PC-9 (cell line): Measurements from ENCODE around the gene ACSM3. TPM values are rescaled to one million over a fixed set of nuclear protein-coding genes. Genes with fewer than 3 reads are reported as not detected.

Experiments used
- BruUV-seq: library from RNA; stranded (reverse); fragments of 400-500 nt; replicated peaks from 2 replicates; lab custom pipeline; 2021; lab: Mats Ljungman, UMichigan
- CTCF ChIA-PET: fragments of 300-600 bp; sonication (Branson Sonifier 250); formaldehyde crosslinking; loops from one replicate; lab custom pipeline; 2022; ENCODE audit warnings: antibody characterized with exemption; lab: Charles Lee
- POLR2A ChIA-PET: fragments of 300-600 bp; sonication (Branson Sonifier 250); formaldehyde crosslinking; loops from one replicate; lab custom pipeline; 2022; ENCODE audit warnings: antibody characterized with exemption; ENCODE audit not compliant: unreplicated experiment; lab: Charles Lee
- DNase-seq, 2 experiments: peaks; one replicate each; pipeline versions ENCODE4 v3.0.0 to v3.0.0-alpha.2; 2015 to 2022; ENCODE audit warnings: mixed read lengths in 1 of 2
- H2AFZ ChIP-seq: fragments of 200-600 bp; sonication (generic); 2 replicates; pipeline ENCODE4 v1.8.1; 2017; ENCODE audit warnings: antibody characterized with exemption
- H3F3A ChIP-seq: fragments of 200-600 bp; sonication (generic); 2 replicates; pipeline ENCODE4 v1.8.1; 2017; ENCODE audit warnings: antibody characterized with exemption, mild to moderate bottlenecking, low read depth; ENCODE audit not compliant: insufficient read depth
- H3K27ac ChIP-seq: fragments of 200-600 bp; sonication (generic); 2 replicates; pipeline ENCODE4 v1.6.1; 2016; ENCODE audit warnings: mixed run types
- H3K27me3 ChIP-seq: fragments of 200-600 bp; sonication (generic); 2 replicates; pipeline ENCODE4 v1.6.1; 2016; ENCODE audit warnings: low read depth, mixed run types; ENCODE audit not compliant: insufficient read depth
- H3K36me3 ChIP-seq: fragments of 200-600 bp; sonication (generic); 2 replicates; pipeline ENCODE4 v1.6.1; 2016; ENCODE audit warnings: low read depth, mixed run types
- H3K4me1 ChIP-seq: fragments of 200-600 bp; sonication (generic); replicated peaks from 2 replicates; pipeline ENCODE4 v1.6.1; 2016; ENCODE audit warnings: mixed run types; ENCODE audit not compliant: insufficient read depth
- H3K4me2 ChIP-seq: fragments of 200-600 bp; sonication (generic); 2 replicates; pipeline ENCODE4 v1.6.1; 2017; ENCODE audit warnings: mixed run types
- H3K4me3 ChIP-seq: fragments of 200-600 bp; sonication (generic); 2 replicates; pipeline ENCODE4 v1.6.1; 2016; ENCODE audit warnings: mixed run types
- H3K79me2 ChIP-seq: fragments of 200-600 bp; sonication (generic); 2 replicates; pipeline ENCODE4 v1.6.1; 2017; ENCODE audit warnings: low read depth, mixed run types
- H3K9me2 ChIP-seq: fragments of 200-600 bp; sonication (generic); 2 replicates; pipeline ENCODE4 v1.8.1; 2017; ENCODE audit warnings: mild to moderate bottlenecking; ENCODE audit not compliant: insufficient read depth
- H3K9me3 ChIP-seq: fragments of 200-600 bp; sonication (generic); 2 replicates; pipeline ENCODE4 v1.8.1; 2016; ENCODE audit warnings: low read depth; ENCODE audit not compliant: insufficient read depth
- H4K20me1 ChIP-seq: fragments of 200-600 bp; sonication (generic); 2 replicates; pipeline ENCODE4 v1.8.1; 2017; ENCODE audit not compliant: insufficient read depth
- EZH2 ChIP-seq: fragments of 200-600 bp; sonication (generic); IDR thresholded peaks from 2 replicates; pipeline ENCODE4 v1.8.0; 2017; ENCODE audit warnings: antibody characterized with exemption, low read depth
- intact Hi-C: fragments of 100-400 bp; cut with micrococcal nuclease; formaldehyde crosslinking; loops from one replicate; pipeline ENCODE4 v1.10.0; 2022; ENCODE audit not compliant: unreplicated experiment
- total RNA-seq: library from RNA; stranded (reverse); gene quantifications from 2 replicates; pipeline ENCODE4 v1.2.3, GENCODE V29; 2021
- TF ChIP-seq, protein P1 (sequence below): fragments of 200-600 bp; sonication (generic); conservative IDR thresholded peaks from 2 replicates; pipeline ENCODE4 v1.6.1; 2017; ENCODE audit warnings: mixed run types, antibody characterized with exemption, mild to moderate bottlenecking, moderate library complexity

The ACSM3 gene
- total RNA-seq, 1 experiment from 2014 or later: 2.4 TPM

DNA sequence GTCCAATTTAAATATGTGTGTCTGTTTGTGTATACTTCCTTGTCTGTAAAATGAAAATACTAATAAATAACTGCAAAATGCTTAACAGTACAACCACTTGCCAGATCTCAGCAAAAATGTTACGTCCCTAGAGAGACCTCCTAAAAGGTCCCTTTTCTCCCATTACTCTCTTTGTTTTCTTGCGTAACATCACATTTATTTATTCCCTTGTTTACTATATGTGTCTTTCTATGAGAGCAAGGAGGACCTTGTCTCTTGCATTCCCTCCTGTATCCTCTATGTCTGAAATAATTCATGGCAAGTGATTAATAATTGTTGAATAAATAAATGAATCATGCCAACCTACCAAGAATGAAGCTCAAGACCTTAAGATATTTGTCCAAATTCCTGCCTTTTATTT is 1.9 kb downstream of the ACSM3 start:
- peaks cover 4% of the 10 kb centered on the region; the same call in 1 of the 2 replicates for H3K4me1 ChIP-seq
- TF ChIP-seq, protein P1, sequence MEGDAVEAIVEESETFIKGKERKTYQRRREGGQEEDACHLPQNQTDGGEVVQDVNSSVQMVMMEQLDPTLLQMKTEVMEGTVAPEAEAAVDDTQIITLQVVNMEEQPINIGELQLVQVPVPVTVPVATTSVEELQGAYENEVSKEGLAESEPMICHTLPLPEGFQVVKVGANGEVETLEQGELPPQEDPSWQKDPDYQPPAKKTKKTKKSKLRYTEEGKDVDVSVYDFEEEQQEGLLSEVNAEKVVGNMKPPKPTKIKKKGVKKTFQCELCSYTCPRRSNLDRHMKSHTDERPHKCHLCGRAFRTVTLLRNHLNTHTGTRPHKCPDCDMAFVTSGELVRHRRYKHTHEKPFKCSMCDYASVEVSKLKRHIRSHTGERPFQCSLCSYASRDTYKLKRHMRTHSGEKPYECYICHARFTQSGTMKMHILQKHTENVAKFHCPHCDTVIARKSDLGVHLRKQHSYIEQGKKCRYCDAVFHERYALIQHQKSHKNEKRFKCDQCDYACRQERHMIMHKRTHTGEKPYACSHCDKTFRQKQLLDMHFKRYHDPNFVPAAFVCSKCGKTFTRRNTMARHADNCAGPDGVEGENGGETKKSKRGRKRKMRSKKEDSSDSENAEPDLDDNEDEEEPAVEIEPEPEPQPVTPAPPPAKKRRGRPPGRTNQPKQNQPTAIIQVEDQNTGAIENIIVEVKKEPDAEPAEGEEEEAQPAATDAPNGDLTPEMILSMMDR: no peak
- H3K27ac ChIP-seq: no peak overlapping the region
- H3K4me3 ChIP-seq: no peak overlapping the region
- no peaks in the 10 kb centered on the region for H3K36me3 ChIP-seq
- POLR2A ChIA-PET: no interaction called here
- no TSS peak for BruUV-seq
- H4K20me1 ChIP-seq: no peaks in the 10 kb centered on the region
- H3F3A ChIP-seq: no peaks in the 10 kb centered on the region
- H3K4me2 ChIP-seq: no peak overlapping the region
- intact Hi-C loops: no loop called here
- H3K27me3 ChIP-seq: peaks cover 20% of the 10 kb centered on the region; the same call in 1 of the 2 replicates
- CTCF ChIA-PET: no interaction called here
- H3K79me2 ChIP-seq: no peaks in the 10 kb centered on the region
- H2AFZ ChIP-seq: no peak overlapping the region
- H3K9me3 ChIP-seq: peaks cover 10% of the 10 kb centered on the region; the same call in 1 of the 2 replicates
- H3K9me2 ChIP-seq: no peaks in the 10 kb centered on the region
- DNase-seq: no peak

DNA sequence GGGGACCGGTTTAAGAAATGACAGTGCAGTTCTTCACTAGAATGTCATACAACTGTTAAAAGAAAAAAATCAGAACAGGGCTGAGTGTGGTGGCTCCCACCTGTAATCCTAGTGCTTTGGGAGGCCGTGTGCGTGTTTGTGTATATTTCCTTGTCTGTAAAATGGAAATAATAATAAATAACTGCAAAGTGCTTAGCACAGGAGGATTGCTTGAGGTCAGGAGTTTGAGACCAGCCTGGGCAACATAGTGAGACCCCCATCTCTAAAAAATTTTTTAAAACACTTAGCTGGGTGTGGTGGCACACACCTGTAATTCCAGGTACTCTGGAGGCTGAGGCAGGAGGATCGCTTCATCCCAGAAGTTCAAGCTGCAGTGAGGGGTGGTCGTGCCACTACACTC is 2.5 kb downstream of the ACSM3 start:
- intact Hi-C loops: no loop called here
- Histone ChIP-seq H2AFZ (no peak overlapping the region), H3K4me3 (no peak overlapping the region), H3K79me2 (no peaks in the 10 kb centered on the region), H3K27ac (no peak overlapping the region), H3K27me3 (peaks cover 14% of the 10 kb centered on the region; the same call in 1 of the 2 replicates), H3K9me2 (no peaks in the 10 kb centered on the region), H3K36me3 (no peaks in the 10 kb centered on the region), H3K4me2 (no peak overlapping the region), H3K9me3 (peaks cover 10% of the 10 kb centered on the region; the same call in 1 of the 2 replicates), H3F3A (no peaks in the 10 kb centered on the region), H4K20me1 (no peaks in the 10 kb centered on the region), H3K4me1 (peaks cover 4% of the 10 kb centered on the region; the same call in 1 of the 2 replicates)
- DNase-seq: no peak
- no TSS peak for BruUV-seq
- POLR2A ChIA-PET: no interaction called here
- CTCF ChIA-PET: no interaction called here
- TF ChIP-seq, protein P1: no peak
- no peak for TF ChIP-seq EZH2

DNA sequence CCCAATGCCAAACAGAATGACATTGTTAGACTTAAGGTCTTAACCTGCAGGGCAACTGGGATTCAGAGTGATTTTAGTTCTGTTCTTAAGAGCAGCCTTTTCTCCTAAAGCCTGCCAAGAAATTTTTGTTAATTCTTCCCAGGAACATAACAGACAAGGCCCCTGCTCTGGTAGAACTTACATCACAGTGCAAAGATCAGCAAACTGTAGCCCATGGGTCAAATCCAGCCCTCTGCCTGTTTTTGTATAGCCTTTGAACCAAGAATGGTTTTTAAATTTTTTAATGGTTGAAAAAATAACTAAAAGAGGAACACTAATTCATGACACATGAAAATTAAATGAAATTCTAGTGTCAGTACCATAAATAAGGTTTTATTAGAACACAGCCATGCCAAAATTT is 3.8 kb downstream of the ACSM3 start:
- no peak overlapping the region for H3K4me2 ChIP-seq
- no peak overlapping the region for H2AFZ ChIP-seq
- intact Hi-C loops: no loop called here
- H3K27me3 ChIP-seq: 0 out of 2 replicates have a peak, but pooled peaks cover 1% of the 10 kb centered on the region
- DNase-seq: no peak
- ChIA-PET CTCF (no interaction called here), POLR2A (interaction anchor here (0.6 kb wide), 1 partner anchor 10 kb away, joined by 4 read pairs; no protein-coding TSS in a partner anchor)
- H3K79me2 ChIP-seq: no peaks in the 10 kb centered on the region
- H3K4me1 ChIP-seq: peaks cover 4% of the 10 kb centered on the region; the same call in 1 of the 2 replicates
- no peaks in the 10 kb centered on the region for H3K9me2 ChIP-seq
- peaks cover 6% of the 10 kb centered on the region; the same call in 1 of the 2 replicates for H3K9me3 ChIP-seq
- no peak overlapping the region for H3K27ac ChIP-seq
- H4K20me1 ChIP-seq: no peaks in the 10 kb centered on the region
- H3F3A ChIP-seq: no peaks in the 10 kb centered on the region
- no peak for TF ChIP-seq EZH2
- TF ChIP-seq, protein P1: no peak
- H3K4me3 ChIP-seq: no peak overlapping the region
- BruUV-seq: no TSS peak
- no peaks in the 10 kb centered on the region for H3K36me3 ChIP-seq
